Measurements from ENCODE around the gene NUDT5. TPM values are rescaled to one million over a fixed set of nuclear protein-coding genes. Genes with fewer than 3 reads are reported as not detected.

The NUDT5 gene
- total and polyA plus RNA-seq, 2 of the 8 experiments (the other 6 are each of a cell fraction or from before 2014, with no cell fraction given), result 130 to 134 TPM

GRCh38 chr10:12140038-12140437, 55.7 kb downstream of the NUDT5 start:
- WGBS, 2 experiments (ENCODE audit: extremely low coverage in 1 of 2, insufficient coverage in 1 of 2, insufficient read length in 1 of 2, insufficient replicate concordance in 2 of 2, low coverage in 1 of 2, low lambda C conversion rate in 2 of 2, missing lambda C conversion rate in 1 of 2), result 85% methylated on average over 1 of the region's 1 CpG; no CpG with 5 or more reads in 1 of the 2 experiments
- no peak overlapping the region for H2AK5ac ChIP-seq (ENCODE audit: low read depth, low read length)
- POLR2A ChIA-PET (ENCODE audit: partially characterized antibody), result interaction anchor here (0.6 to 1.7 kb wide), 3 partner anchors 27 to 56 kb away, joined by 3 to 4 read pairs (median 3); partner anchors contain the start of genes CDC123 and NUDT5
- TF ChIP-seq SP4 (IDR thresholded peaks at IDR 0.05; ENCODE audit: low read length) (no peak), RFX5 (IDR thresholded peaks at IDR 0.05; ENCODE audit: borderline replicate concordance, low read depth, low read length) (no peak), YY1 (IDR thresholded peaks at IDR 0.05; ENCODE audit: low read depth, low read length) (no peak), BACH1 (IDR thresholded peaks at IDR 0.05; ENCODE audit: low read length) (no peak), TEAD4 (IDR thresholded peaks at IDR 0.05; ENCODE audit: low read depth, low read length) (no peak), CEBPB (IDR thresholded peaks at IDR 0.05; ENCODE audit: low read depth, low read length) (no peak), PHF8 (conservative IDR thresholded peaks at IDR 0.05; ENCODE audit: low read depth, low read length) (no peak), EZH2 (IDR thresholded peaks at IDR 0.05; ENCODE audit: low read depth, low read length, severe bottlenecking) (no peak), BRCA1 (IDR thresholded peaks at IDR 0.05; ENCODE audit: low read depth, low read length) (no peak), CBX5 (IDR thresholded peaks at IDR 0.05; ENCODE audit: low read depth, low read length) (no peak), RAD21 (IDR thresholded peaks at IDR 0.05 in 1 of 2, conservative IDR thresholded peaks at IDR 0.05 in 1 of 2; ENCODE audit: low read depth in 2 of 2, low read length in 2 of 2) (no peak), EP300 (IDR thresholded peaks at IDR 0.05; ENCODE audit: borderline replicate concordance in 1 of 2, low read depth in 2 of 2, low read length in 2 of 2) (no peak), POLR2AphosphoS5 (IDR thresholded peaks at IDR 0.05; ENCODE audit: low read depth, low read length) (no peak), RNF2 (IDR thresholded peaks at IDR 0.05; ENCODE audit: borderline replicate concordance, low read depth, low read length, missing control alignments, poor library complexity, severe bottlenecking) (no peak)

More at GRCh38 chr10:12140038-12140437, 55.7 kb downstream of the NUDT5 start:
- no peak overlapping the region for H3K4me3 ChIP-seq (ENCODE audit: extremely low read depth in 1 of 4, insufficient read depth in 2 of 4, low read depth in 3 of 4, low read length in 4 of 4)
- FAIRE-seq, result no peak
- peaks cover 0 to 24% (median 10%) of the 10 kb centered on the region in 4 experiments; a peak in 4 of 8 replicates for H3K36me3 ChIP-seq (ENCODE audit: control insufficient read depth in 2 of 4, insufficient read depth in 4 of 4, low read length in 3 of 4)
- no peaks in the 10 kb centered on the region for H3K79me1 ChIP-seq (ENCODE audit: low read depth, low read length)
- no peaks in the 10 kb centered on the region for H3K4me1 ChIP-seq (replicated peaks in 1 of 4; ENCODE audit: control insufficient read depth in 3 of 4, insufficient read depth in 4 of 4, low read length in 3 of 4)
- H2BK15ac ChIP-seq (ENCODE audit: low read length), result no peak overlapping the region
- no peak overlapping the region for H3K4ac ChIP-seq (replicated peaks; ENCODE audit: insufficient read length, low read depth, low read length)
- CTCF ChIA-PET (ENCODE audit: partially characterized antibody), result interaction anchor here (1.1 to 1.3 kb wide), 2 partner anchors 75 to 357 kb away, joined by 4 to 5 read pairs; no protein-coding TSS in a partner anchor
- H2BK12ac ChIP-seq (ENCODE audit: low read depth, low read length), result no peak overlapping the region
- no peaks in the 10 kb centered on the region for H3K9me3 ChIP-seq (ENCODE audit: insufficient read depth in 2 of 2, low read depth in 1 of 2, low read length in 1 of 2)
- H3K4me2 ChIP-seq (ENCODE audit: insufficient read depth in 1 of 2, low read depth in 2 of 2, low read length in 2 of 2), result no peak overlapping the region
- no peak overlapping the region for H3K27ac ChIP-seq (ENCODE audit: low read depth, low read length)
- H3K79me2 ChIP-seq (ENCODE audit: control insufficient read depth in 1 of 2, insufficient read depth in 2 of 2, low read length in 2 of 2), result no peaks in the 10 kb centered on the region
- no peak for DNase-seq (ENCODE audit: low read depth in 1 of 2, low spot score in 2 of 2)
- H3K23ac ChIP-seq (ENCODE audit: insufficient read length), result no peak overlapping the region
- H4K20me1 ChIP-seq (replicated peaks in 1 of 2; ENCODE audit: control insufficient read depth in 1 of 2, insufficient read depth in 2 of 2, low read length in 2 of 2), result no peaks in the 10 kb centered on the region
- no peak overlapping the region for H2BK120ac ChIP-seq (replicated peaks; ENCODE audit: low read depth, low read length)
- H3K56ac ChIP-seq (replicated peaks; ENCODE audit: insufficient read length, low read depth, low read length), result no peak overlapping the region
- H3K14ac ChIP-seq (ENCODE audit: insufficient read length), result no peak overlapping the region
- no peak overlapping the region for H4K91ac ChIP-seq (replicated peaks; ENCODE audit: insufficient read length, low read length)
- H3K9ac ChIP-seq (replicated peaks in 1 of 4; ENCODE audit: extremely low read depth in 1 of 4, low read depth in 3 of 4, low read length in 3 of 4), result no peak overlapping the region
- no peaks in the 10 kb centered on the region; the same call in 1 of the 2 replicates for H3K23me2 ChIP-seq (ENCODE audit: low read depth, low read length)
- H2BK5ac ChIP-seq (ENCODE audit: low read depth, low read length), result no peak overlapping the region
- no peak overlapping the region for H4K8ac ChIP-seq (ENCODE audit: extremely low read depth, insufficient read depth, low read length)
- no peak overlapping the region for H4K5ac ChIP-seq (ENCODE audit: insufficient read length, low read depth, low read length)
- no peak overlapping the region for H3K18ac ChIP-seq (ENCODE audit: extremely low read depth, low read length)
- H2BK20ac ChIP-seq (ENCODE audit: low read length), result no peak overlapping the region
- H3K27me3 ChIP-seq (replicated peaks in 1 of 4; ENCODE audit: control insufficient read depth in 3 of 4, extremely low read depth in 1 of 4, insufficient read depth in 3 of 4, low read length in 3 of 4), result no peaks in the 10 kb centered on the region
- H2AFZ ChIP-seq (ENCODE audit: low read length), result no peak overlapping the region

Measured in H1 (cell line).